ENCODE data around the gene LTBP2.

Gene LTBP2

GRCh38 chr14:74618078-74618952, 6.3 kb upstream of the LTBP2 start:
- TF ChIP-seq TAF1 (IDR thresholded peaks at IDR 0.05; ENCODE audit: borderline replicate concordance, low read depth, low read length) = no peak
- TF ChIP-seq POLR2AphosphoS5 (IDR thresholded peaks at IDR 0.05; ENCODE audit: low read depth, low read length) = no peak
- no peak for TF ChIP-seq POLR2A (IDR thresholded peaks at IDR 0.05; ENCODE audit: low read depth, low read length)
- no peak for DNase-seq (ENCODE audit: insufficient read length)
- FAIRE-seq = no peak

GRCh38 chr14:74616996-74617700, 5.1 kb upstream of the LTBP2 start:
- no peak for TF ChIP-seq TAF1 (IDR thresholded peaks at IDR 0.05; ENCODE audit: borderline replicate concordance, low read depth, low read length)
- no peak for TF ChIP-seq POLR2A (IDR thresholded peaks at IDR 0.05; ENCODE audit: low read depth, low read length)
- TF ChIP-seq POLR2AphosphoS5 (IDR thresholded peaks at IDR 0.05; ENCODE audit: low read depth, low read length) = no peak
- DNase-seq (ENCODE audit: insufficient read length) = no peak
- no peak for FAIRE-seq

- FAIRE-seq = no peak
- no peak for DNase-seq (ENCODE audit: insufficient read length)
- TF ChIP-seq POLR2A (IDR thresholded peaks at IDR 0.05; ENCODE audit: low read depth, low read length) (no peak), POLR2AphosphoS5 (IDR thresholded peaks at IDR 0.05; ENCODE audit: low read depth, low read length) (no peak), TAF1 (IDR thresholded peaks at IDR 0.05; ENCODE audit: borderline replicate concordance, low read depth, low read length) (no peak)
Measured at GRCh38 chr14:74616507-74616906, 4.5 kb upstream of the LTBP2 start.

GRCh38 chr14:74615735-74616134, 3.7 kb upstream of the LTBP2 start:
- no peak for FAIRE-seq
- TF ChIP-seq POLR2AphosphoS5 (IDR thresholded peaks at IDR 0.05; ENCODE audit: low read depth, low read length) (no peak), TAF1 (IDR thresholded peaks at IDR 0.05; ENCODE audit: borderline replicate concordance, low read depth, low read length) (no peak), POLR2A (IDR thresholded peaks at IDR 0.05; ENCODE audit: low read depth, low read length) (no peak)
- no peak for DNase-seq (ENCODE audit: insufficient read length)

- TF ChIP-seq TAF1 (IDR thresholded peaks at IDR 0.05; ENCODE audit: borderline replicate concordance, low read depth, low read length) = no peak
- TF ChIP-seq POLR2AphosphoS5 (IDR thresholded peaks at IDR 0.05; ENCODE audit: low read depth, low read length) = no peak
- TF ChIP-seq POLR2A (IDR thresholded peaks at IDR 0.05; ENCODE audit: low read depth, low read length) = no peak
- DNase-seq (ENCODE audit: insufficient read length) = no peak
- peak; percentile 24 for FAIRE-seq
Measured at GRCh38 chr14:74614508-74615495, 2.8 kb upstream of the LTBP2 start.

- no peak for DNase-seq (ENCODE audit: insufficient read length)
- TF ChIP-seq TAF1 (IDR thresholded peaks at IDR 0.05; ENCODE audit: borderline replicate concordance, low read depth, low read length) (no peak), POLR2AphosphoS5 (IDR thresholded peaks at IDR 0.05; ENCODE audit: low read depth, low read length) (no peak), POLR2A (IDR thresholded peaks at IDR 0.05; ENCODE audit: low read depth, low read length) (no peak)
- no peak for FAIRE-seq
Measured at GRCh38 chr14:74613211-74613914, 1.3 kb upstream of the LTBP2 start.

- DNase-seq (ENCODE audit: insufficient read length) (peak; percentile 76), FAIRE-seq (peak; percentile 92)
- TF ChIP-seq POLR2AphosphoS5 (IDR thresholded peaks at IDR 0.05; ENCODE audit: low read depth, low read length) (no peak), POLR2A (IDR thresholded peaks at IDR 0.05; ENCODE audit: low read depth, low read length) (no peak), TAF1 (IDR thresholded peaks at IDR 0.05; ENCODE audit: borderline replicate concordance, low read depth, low read length) (no peak)
Measured at GRCh38 chr14:74612350-74613021, 449 bp upstream of the LTBP2 start.

GRCh38 chr14:74610866-74611649, 979 bp downstream of the LTBP2 start:
- no peak for TF ChIP-seq POLR2A (IDR thresholded peaks at IDR 0.05; ENCODE audit: low read depth, low read length)
- no peak for TF ChIP-seq POLR2AphosphoS5 (IDR thresholded peaks at IDR 0.05; ENCODE audit: low read depth, low read length)
- no peak for TF ChIP-seq TAF1 (IDR thresholded peaks at IDR 0.05; ENCODE audit: borderline replicate concordance, low read depth, low read length)
- no peak for FAIRE-seq
- no peak for DNase-seq (ENCODE audit: insufficient read length)

GRCh38 chr14:74610199-74610865, 1.7 kb downstream of the LTBP2 start:
- no peak for FAIRE-seq
- no peak for TF ChIP-seq TAF1 (IDR thresholded peaks at IDR 0.05; ENCODE audit: borderline replicate concordance, low read depth, low read length)
- no peak for TF ChIP-seq POLR2A (IDR thresholded peaks at IDR 0.05; ENCODE audit: low read depth, low read length)
- TF ChIP-seq POLR2AphosphoS5 (IDR thresholded peaks at IDR 0.05; ENCODE audit: low read depth, low read length) = no peak
- no peak for DNase-seq (ENCODE audit: insufficient read length)

All from GM12892 (cell line).